ENCODE measurements around the gene AMFR.
A peak's percentile ranks its signal among the peaks of the same experiment; 100 is the strongest.
"Not testable (repeated sequence)": the region's sequence is repeated elsewhere in the genome, so short reads cannot be mapped to it uniquely, and the experiment has no call there.

The AMFR gene

GRCh38 chr16:56400458-56400857, 24.9 kb downstream of the AMFR start:
- Mint-ChIP-seq H3K36me3 (ENCODE audit: insufficient read depth) (peaks cover 44% of the 10 kb centered on the region), H3K9me3 (no peaks in the 10 kb centered on the region), H3K27me3 (no peaks in the 10 kb centered on the region), H3K4me1 (peaks cover 9% of the 10 kb centered on the region), H3K27ac (ENCODE audit: low read depth) (peak overlapping the region; percentile 13), H3K4me3 (no peak overlapping the region)
- ATAC-seq (replicated peaks; ENCODE audit: extremely low read depth, poor library complexity, severe bottlenecking) (no peak), DNase-seq (ENCODE audit: low spot score in 2 of 2) (no peak)

GRCh38 chr16:56399486-56399885, 25.9 kb downstream of the AMFR start:
- DNase-seq (ENCODE audit: low spot score in 2 of 2): no peak
- Mint-ChIP-seq H3K4me1 (peaks cover 12% of the 10 kb centered on the region), H3K27me3 (no peaks in the 10 kb centered on the region), H3K4me3 (no peak overlapping the region), H3K36me3 (ENCODE audit: insufficient read depth) (peaks cover 39% of the 10 kb centered on the region), H3K9me3 (no peaks in the 10 kb centered on the region), H3K27ac (ENCODE audit: low read depth) (no peak overlapping the region)
- ATAC-seq (replicated peaks; ENCODE audit: extremely low read depth, poor library complexity, severe bottlenecking): no peak

- ATAC-seq (replicated peaks; ENCODE audit: extremely low read depth, poor library complexity, severe bottlenecking) (no peak), DNase-seq (ENCODE audit: low spot score in 2 of 2) (no peak)
- H3K4me3 Mint-ChIP-seq: no peak overlapping the region
- H3K4me1 Mint-ChIP-seq: peaks cover 13% of the 10 kb centered on the region
- H3K36me3 Mint-ChIP-seq (ENCODE audit: insufficient read depth): peaks cover 39% of the 10 kb centered on the region
- no peaks in the 10 kb centered on the region for H3K9me3 Mint-ChIP-seq
- H3K27ac Mint-ChIP-seq (ENCODE audit: low read depth): no peak overlapping the region
- H3K27me3 Mint-ChIP-seq: no peaks in the 10 kb centered on the region
These were observed 26.3 kb downstream of the AMFR start for GRCh38 chr16:56399047-56399446.

GRCh38 chr16:56396724-56397123, 28.6 kb downstream of the AMFR start:
- DNase-seq (ENCODE audit: low spot score in 2 of 2); ATAC-seq (replicated peaks; ENCODE audit: extremely low read depth, poor library complexity, severe bottlenecking); H3K27ac Mint-ChIP-seq (ENCODE audit: low read depth); H3K27me3 Mint-ChIP-seq; H3K9me3 Mint-ChIP-seq; H3K4me3 Mint-ChIP-seq: not testable (repeated sequence)
- H3K4me1 Mint-ChIP-seq: peaks cover 24% of the 10 kb centered on the region
- peaks cover 38% of the 10 kb centered on the region for H3K36me3 Mint-ChIP-seq (ENCODE audit: insufficient read depth)

GRCh38 chr16:56389554-56389953, 35.8 kb downstream of the AMFR start:
- no peaks in the 10 kb centered on the region for H3K9me3 Mint-ChIP-seq
- peaks cover 44% of the 10 kb centered on the region for H3K36me3 Mint-ChIP-seq (ENCODE audit: insufficient read depth)
- no peak overlapping the region for H3K4me3 Mint-ChIP-seq
- H3K27ac Mint-ChIP-seq (ENCODE audit: low read depth): no peak overlapping the region
- peaks cover 12% of the 10 kb centered on the region for H3K4me1 Mint-ChIP-seq
- no peak for ATAC-seq (replicated peaks; ENCODE audit: extremely low read depth, poor library complexity, severe bottlenecking)
- no peak for DNase-seq (ENCODE audit: low spot score in 2 of 2)
- H3K27me3 Mint-ChIP-seq: no peaks in the 10 kb centered on the region

- Mint-ChIP-seq H3K4me3 (no peak overlapping the region), H3K27me3 (no peaks in the 10 kb centered on the region), H3K4me1 (peaks cover 2% of the 10 kb centered on the region), H3K27ac (ENCODE audit: low read depth) (no peak overlapping the region), H3K36me3 (ENCODE audit: insufficient read depth) (peaks cover 45% of the 10 kb centered on the region), H3K9me3 (peaks cover 5% of the 10 kb centered on the region)
- DNase-seq (ENCODE audit: low spot score in 2 of 2) (no peak), ATAC-seq (replicated peaks; ENCODE audit: extremely low read depth, poor library complexity, severe bottlenecking) (no peak)
These were observed 37.1 kb downstream of the AMFR start for GRCh38 chr16:56388209-56388608.

GRCh38 chr16:56387396-56387795, 37.9 kb downstream of the AMFR start:
- ATAC-seq (replicated peaks; ENCODE audit: extremely low read depth, poor library complexity, severe bottlenecking): no peak
- H3K9me3 Mint-ChIP-seq: peaks cover 7% of the 10 kb centered on the region
- H3K36me3 Mint-ChIP-seq (ENCODE audit: insufficient read depth): peaks cover 46% of the 10 kb centered on the region

GRCh38 chr16:56384074-56384721, 41.1 kb downstream of the AMFR start:
- Mint-ChIP-seq H3K27ac (ENCODE audit: low read depth) (no peak overlapping the region), H3K36me3 (ENCODE audit: insufficient read depth) (peaks cover 48% of the 10 kb centered on the region)

More at GRCh38 chr16:56387396-56387795, 37.9 kb downstream of the AMFR start:
- DNase-seq (ENCODE audit: low spot score in 2 of 2): no peak
- Mint-ChIP-seq H3K27ac (ENCODE audit: low read depth) (no peak overlapping the region), H3K4me1 (no peaks in the 10 kb centered on the region), H3K4me3 (no peak overlapping the region), H3K27me3 (no peaks in the 10 kb centered on the region)

GRCh38 chr16:56382901-56383355, 42.4 kb downstream of the AMFR start:
- Mint-ChIP-seq H3K27me3 (no peaks in the 10 kb centered on the region), H3K4me3 (no peak overlapping the region), H3K36me3 (ENCODE audit: insufficient read depth) (peaks cover 53% of the 10 kb centered on the region), H3K4me1 (peaks cover 10% of the 10 kb centered on the region), H3K27ac (ENCODE audit: low read depth) (no peak overlapping the region), H3K9me3 (peaks cover 12% of the 10 kb centered on the region)
- ATAC-seq (replicated peaks; ENCODE audit: extremely low read depth, poor library complexity, severe bottlenecking) (no peak), DNase-seq (ENCODE audit: low spot score in 2 of 2) (no peak)

More at GRCh38 chr16:56384074-56384721, 41.1 kb downstream of the AMFR start:
- Mint-ChIP-seq H3K27me3 (no peaks in the 10 kb centered on the region), H3K4me3 (no peak overlapping the region), H3K9me3 (peaks cover 12% of the 10 kb centered on the region), H3K4me1 (peaks cover under 1% of the 10 kb centered on the region)
- ATAC-seq (replicated peaks; ENCODE audit: extremely low read depth, poor library complexity, severe bottlenecking): no peak
- DNase-seq (ENCODE audit: low spot score in 2 of 2): no peak

- DNase-seq (ENCODE audit: low spot score in 2 of 2): no peak
- peaks cover 14% of the 10 kb centered on the region for H3K4me1 Mint-ChIP-seq
- H3K36me3 Mint-ChIP-seq (ENCODE audit: insufficient read depth): peaks cover 53% of the 10 kb centered on the region
- H3K9me3 Mint-ChIP-seq: peaks cover 12% of the 10 kb centered on the region
- H3K27me3 Mint-ChIP-seq: no peaks in the 10 kb centered on the region
- no peak overlapping the region for H3K27ac Mint-ChIP-seq (ENCODE audit: low read depth)
- no peak overlapping the region for H3K4me3 Mint-ChIP-seq
- ATAC-seq (replicated peaks; ENCODE audit: extremely low read depth, poor library complexity, severe bottlenecking): no peak
These were observed 42.9 kb downstream of the AMFR start for GRCh38 chr16:56382459-56382858.

- not testable (repeated sequence) for ATAC-seq (replicated peaks; ENCODE audit: extremely low read depth, poor library complexity, severe bottlenecking); H3K27ac Mint-ChIP-seq (ENCODE audit: low read depth); DNase-seq (ENCODE audit: low spot score in 2 of 2); H3K27me3 Mint-ChIP-seq; H3K4me3 Mint-ChIP-seq
- peaks cover 12% of the 10 kb centered on the region for H3K9me3 Mint-ChIP-seq
- H3K4me1 Mint-ChIP-seq: peaks cover 18% of the 10 kb centered on the region
- peaks cover 46% of the 10 kb centered on the region for H3K36me3 Mint-ChIP-seq (ENCODE audit: insufficient read depth)
These were observed 44.4 kb downstream of the AMFR start for GRCh38 chr16:56380778-56381485.

GRCh38 chr16:56379044-56379443, 46.3 kb downstream of the AMFR start:
- H3K27me3 Mint-ChIP-seq; H3K4me3 Mint-ChIP-seq; DNase-seq (ENCODE audit: low spot score in 2 of 2); ATAC-seq (replicated peaks; ENCODE audit: extremely low read depth, poor library complexity, severe bottlenecking); H3K27ac Mint-ChIP-seq (ENCODE audit: low read depth): not testable (repeated sequence)
- H3K4me1 Mint-ChIP-seq: peaks cover 26% of the 10 kb centered on the region
- peaks cover 12% of the 10 kb centered on the region for H3K9me3 Mint-ChIP-seq
- peaks cover 40% of the 10 kb centered on the region for H3K36me3 Mint-ChIP-seq (ENCODE audit: insufficient read depth)

GRCh38 chr16:56375792-56376191, 49.6 kb downstream of the AMFR start:
- Mint-ChIP-seq H3K36me3 (ENCODE audit: insufficient read depth) (peaks cover 25% of the 10 kb centered on the region), H3K27ac (ENCODE audit: low read depth) (peak overlapping the region; percentile 19)
- not testable (repeated sequence) for ATAC-seq (replicated peaks; ENCODE audit: extremely low read depth, poor library complexity, severe bottlenecking)

More at GRCh38 chr16:56375792-56376191, 49.6 kb downstream of the AMFR start:
- not testable (repeated sequence) for H3K27me3 Mint-ChIP-seq; H3K4me3 Mint-ChIP-seq; DNase-seq (ENCODE audit: low spot score in 2 of 2); H3K9me3 Mint-ChIP-seq
- peaks cover 49% of the 10 kb centered on the region for H3K4me1 Mint-ChIP-seq

Measured in central memory CD8-positive, alpha-beta T cell (primary cell).